SKM-1 treated with dmso at 0.1 percent for 144 hours (cell line): ENCODE data around the gene IL32.

Source experiments
- DNase-seq: peaks from one replicate; lab custom pipeline; 2025; ENCODE audit not compliant: unreplicated experiment; lab: John Stamatoyannopoulos, UW

The IL32 gene

GRCh38 chr16:3065069-3065741 lies at the start of gene IL32:
IL32 (plus strand) TSS chr16:3065640; CDS start chr16:3065812, 172 bp downstream.
- DNase-seq, result no peak

GRCh38 chr16:3015865-3016521 lies 49.4 kb upstream of the IL32 start:
- no peak for DNase-seq

- no peak for DNase-seq
Observed at GRCh38 chr16:3017344-3017743, 48.1 kb upstream of the IL32 start.

GRCh38 chr16:3017794-3018506 lies 47.5 kb upstream of the IL32 start, which contains the start of gene CLDN6:
CLDN6 (minus strand) TSS chr16:3018183; CDS start chr16:3016021, 2,162 bp downstream.
- DNase-seq, result no peak

GRCh38 chr16:3019594-3020246 lies 45.7 kb upstream of the IL32 start:
- DNase-seq, result no peak

GRCh38 chr16:3020247-3020603 lies 45.2 kb upstream of the IL32 start, which contains the start of gene TNFRSF12A:
TNFRSF12A (plus strand) TSS chr16:3020368; CDS start chr16:3020398, 30 bp downstream.
- DNase-seq, result peak; percentile 70

- peak; percentile 35 for DNase-seq
Observed at GRCh38 chr16:3020604-3021448, 44.6 kb upstream of the IL32 start.

GRCh38 chr16:3021449-3022207 lies 43.8 kb upstream of the IL32 start:
- peak; percentile 73 for DNase-seq

- DNase-seq, result peak; percentile 49
Observed at GRCh38 chr16:3022208-3022683, 43.2 kb upstream of the IL32 start.

- no peak for DNase-seq
Observed at GRCh38 chr16:3022684-3023414, 42.6 kb upstream of the IL32 start.

- DNase-seq, result no peak
Observed at GRCh38 chr16:3023415-3023668, 42.1 kb upstream of the IL32 start.

- DNase-seq, result peak; percentile 97
Observed at GRCh38 chr16:3023669-3024478, 41.6 kb upstream of the IL32 start, which contains the start of the genes HCFC1R1 and THOC6. HCFC1R1 (minus strand) TSS chr16:3023942; CDS start chr16:3023941, 1 bp downstream. THOC6 (plus strand) TSS chr16:3024035; CDS start chr16:3024327, 292 bp downstream.

- no peak for DNase-seq
Observed at GRCh38 chr16:3025032-3026002, 40.1 kb upstream of the IL32 start.

- DNase-seq, result no peak
Observed at GRCh38 chr16:3026003-3026378, 39.4 kb upstream of the IL32 start.

GRCh38 chr16:3026609-3027488 lies 38.6 kb upstream of the IL32 start:
- DNase-seq, result no peak

GRCh38 chr16:3027489-3027795 lies 38.0 kb upstream of the IL32 start:
- no peak for DNase-seq
